HepG2 (cell line): ENCODE measurements around the gene SNAI3. TPM values are rescaled to one million over a fixed set of nuclear protein-coding genes. Genes with fewer than 3 reads are reported as not detected.
A peak's percentile ranks its signal among the peaks of the same experiment; 100 is the strongest.

ENCODE experiments used
- ARID4A ChIP-seq: sonication (generic); formaldehyde crosslinking; IDR thresholded peaks from 2 replicates; pipeline ENCODE4 v1.5.0; 2020; ENCODE audit warnings: mild to moderate bottlenecking, missing genetic modification reagents, borderline replicate concordance
- DPF2 ChIP-seq: sonication (generic); formaldehyde crosslinking; IDR thresholded peaks from 2 replicates; pipeline ENCODE4 v1.4.0; 2020; ENCODE audit warnings: mild to moderate bottlenecking, low read depth, missing genetic modification reagents, borderline replicate concordance
- E2F1 ChIP-seq: sonication (generic); formaldehyde crosslinking; IDR thresholded peaks from 2 replicates; pipeline ENCODE4 v1.5.0; 2020; ENCODE audit warnings: missing genetic modification reagents
- MYC ChIP-seq: sonication (generic); formaldehyde crosslinking; IDR thresholded peaks from 2 replicates; pipeline ENCODE4 v1.9.0; 2021; ENCODE audit warnings: missing genetic modification reagents, borderline replicate concordance
- MYNN ChIP-seq: sonication (generic); formaldehyde crosslinking; IDR thresholded peaks from 2 replicates; pipeline ENCODE4 v1.4.0; 2020; ENCODE audit warnings: mild to moderate bottlenecking, low read depth, missing genetic modification reagents
- NBN ChIP-seq: fragments of 450-650 bp; conservative IDR thresholded peaks from 2 replicates; pipeline ENCODE4 v1.6.1; 2017
- PAF1 ChIP-seq: IDR thresholded peaks from 2 replicates; pipeline ENCODE4 v1.6.1; 2016; ENCODE audit warnings: missing genetic modification reagents, missing compliant biosample characterization
- PHF8 ChIP-seq: sonication (generic); formaldehyde crosslinking; IDR thresholded peaks from 2 replicates; pipeline ENCODE4 v1.5.0; 2020; ENCODE audit warnings: missing genetic modification reagents
- PPARG ChIP-seq: conservative IDR thresholded peaks from 2 replicates; pipeline ENCODE4 v1.6.1; 2016; ENCODE audit warnings: missing biosample characterization, missing genetic modification reagents
- RARA ChIP-seq: IDR thresholded peaks from 2 replicates; pipeline ENCODE4 v1.6.1; 2016; ENCODE audit warnings: missing genetic modification reagents, missing compliant biosample characterization
- SMYD3 ChIP-seq: sonication (generic); formaldehyde crosslinking; IDR thresholded peaks from 2 replicates; pipeline ENCODE4 v1.8.1; 2023; ENCODE audit warnings: mild to moderate bottlenecking, missing genetic modification reagents
- SSRP1 ChIP-seq: IDR thresholded peaks from 2 replicates; pipeline ENCODE4 v1.6.1; 2016; ENCODE audit warnings: control low read depth
- TARDBP ChIP-seq: sonication (generic); formaldehyde crosslinking; IDR thresholded peaks from 2 replicates; pipeline ENCODE4 v1.8.0; 2022; ENCODE audit warnings: mild to moderate bottlenecking, missing genetic modification reagents
- TCF7L2 ChIP-seq: IDR thresholded peaks from 2 replicates; pipeline ENCODE4 v1.6.1; 2011; ENCODE audit warnings: mild to moderate bottlenecking, low read depth, low read length, moderate library complexity
- WIZ ChIP-seq: sonication (generic); formaldehyde crosslinking; IDR thresholded peaks from 2 replicates; pipeline ENCODE4 v1.5.1; 2020; ENCODE audit warnings: mild to moderate bottlenecking, missing genetic modification reagents
- ZBTB3 ChIP-seq: sonication (generic); formaldehyde crosslinking; IDR thresholded peaks from 2 replicates; pipeline ENCODE4 v1.4.0; 2020; ENCODE audit warnings: low read depth, mild to moderate bottlenecking, moderate library complexity, missing genetic modification reagents, borderline replicate concordance
- ZNF512 ChIP-seq: sonication (generic); formaldehyde crosslinking; IDR thresholded peaks from 2 replicates; pipeline ENCODE4 v1.4.0; 2020; ENCODE audit warnings: mild to moderate bottlenecking, missing genetic modification reagents
- ZNF710 ChIP-seq: sonication (generic); formaldehyde crosslinking; IDR thresholded peaks from 2 replicates; pipeline ENCODE4 v1.5.0; 2020; ENCODE audit warnings: mild to moderate bottlenecking, missing genetic modification reagents, borderline replicate concordance
- ZNF781 ChIP-seq: sonication (generic); formaldehyde crosslinking; IDR thresholded peaks from 2 replicates; pipeline ENCODE4 v1.5.1; 2020; ENCODE audit warnings: borderline replicate concordance, mild to moderate bottlenecking, missing genetic modification reagents; ENCODE audit errors: not compliant biosample characterization
- polyA plus RNA-seq, 8 experiments: library from polyadenylated mRNA; depleted of rRNA in 3 of 8; stranded (reverse) in 7 of 8; unstranded in 1 of 8; fragments of >200 nt; fragmentation: Illumina TruSeq in 4 of 8; extraction: Trizol in 4 of 8; gene quantifications; 2 replicates each; pipeline versions ENCODE4 v1.2.1 to v1.2.3, GENCODE V29; 2011 to 2016; ENCODE audit warnings: low read depth in 4 of 8, missing spikeins in 1 of 8, mixed read lengths in 1 of 8; ENCODE audit not compliant: insufficient read depth in 1 of 8
- total RNA-seq, 5 experiments: library from RNA; depleted of rRNA; stranded (reverse); fragments of >200 nt; fragmentation: Illumina TruSeq; extraction: Trizol; gene quantifications; 2 replicates each; pipeline ENCODE4 v1.2.3, GENCODE V29; 2016; ENCODE audit warnings: low read depth in 1 of 5

SNAI3 gene
- total and polyA plus RNA-seq, 2 of the 13 experiments (the other 11 are each of a cell fraction or from before 2014, with no cell fraction given): 0.09 to 0.18 TPM

GRCh38 chr16:88649195-88649923, 36.9 kb downstream of the SNAI3 start (continued):
- TF ChIP-seq ZNF710 (CRISPR knock-in tag): peak; percentile 14; the same call in 1 of the 2 replicates
- TF ChIP-seq TARDBP (CRISPR knock-in tag): 0 out of 2 replicates have a peak, but pooled peaks have one; percentile 50
- no peak; the same call in 1 of the 2 replicates for TF ChIP-seq ARID4A
- no peak for TF ChIP-seq ZNF512 (CRISPR knock-in tag)
- no peak for TF ChIP-seq E2F1 (CRISPR knock-in tag)
- no peak for TF ChIP-seq PAF1
- TF ChIP-seq MYC: no peak
- TF ChIP-seq TCF7L2: no peak
- no peak for TF ChIP-seq MYNN
- TF ChIP-seq PPARG: no peak
- TF ChIP-seq SSRP1 (CRISPR knock-in tag): peak; percentile 43; the same call in 1 of the 2 replicates
- TF ChIP-seq ZNF781 (CRISPR knock-in tag): no peak
- TF ChIP-seq SMYD3 (CRISPR knock-in tag): no peak
- no peak for TF ChIP-seq WIZ (CRISPR knock-in tag)
- peak; percentile 42 for TF ChIP-seq PHF8 (CRISPR knock-in tag)
- no peak for TF ChIP-seq DPF2 (CRISPR knock-in tag)
- TF ChIP-seq ZBTB3: no peak
- TF ChIP-seq RARA (CRISPR knock-in tag): no peak
- TF ChIP-seq NBN: no peak
